Brain pericyte (primary cell): ENCODE data around the gene MAGEB10.
"Not testable (repeated sequence)": the region's sequence is repeated elsewhere in the genome, so short reads cannot be mapped to it uniquely, and the experiment has no call there.

ENCODE experiments used
- DNase-seq: peaks from one replicate; pipeline ENCODE4 v3.0.0-alpha.2; 2012; ENCODE audit warnings: low read depth, low spot score

MAGEB10 gene, protein sequence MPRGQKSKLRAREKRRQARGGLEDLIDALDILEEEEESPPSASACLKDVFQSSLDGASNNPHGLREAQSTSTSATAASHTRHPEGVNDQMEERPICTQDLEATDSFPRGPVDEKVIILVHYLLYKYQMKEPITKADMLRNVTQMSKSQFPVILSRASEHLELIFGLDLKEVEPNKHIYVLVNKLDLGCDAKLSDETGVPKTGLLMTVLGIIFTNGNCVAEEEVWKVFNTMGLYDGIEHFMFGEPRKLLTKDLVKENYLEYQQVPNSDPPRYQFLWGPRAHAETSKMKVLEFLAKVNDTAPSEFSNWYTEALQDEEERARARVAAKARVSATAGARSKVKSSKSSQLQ

GRCh38 chrX:27807690-27808089 is at the start of gene MAGEB10:
MAGEB10 (plus strand) TSS chrX:27807990; CDS start chrX:27821307, 13,317 bp downstream.
- DNase-seq: no peak

GRCh38 chrX:27765718-27766117 is 42.1 kb upstream of the MAGEB10 start:
- DNase-seq: no peak

GRCh38 chrX:27767387-27767786 is 40.4 kb upstream of the MAGEB10 start:
- DNase-seq: no peak

- no peak for DNase-seq
Observed at GRCh38 chrX:27775984-27776383, 31.8 kb upstream of the MAGEB10 start.

GRCh38 chrX:27796640-27797257 is 11.0 kb upstream of the MAGEB10 start:
- DNase-seq: no peak

DNA sequence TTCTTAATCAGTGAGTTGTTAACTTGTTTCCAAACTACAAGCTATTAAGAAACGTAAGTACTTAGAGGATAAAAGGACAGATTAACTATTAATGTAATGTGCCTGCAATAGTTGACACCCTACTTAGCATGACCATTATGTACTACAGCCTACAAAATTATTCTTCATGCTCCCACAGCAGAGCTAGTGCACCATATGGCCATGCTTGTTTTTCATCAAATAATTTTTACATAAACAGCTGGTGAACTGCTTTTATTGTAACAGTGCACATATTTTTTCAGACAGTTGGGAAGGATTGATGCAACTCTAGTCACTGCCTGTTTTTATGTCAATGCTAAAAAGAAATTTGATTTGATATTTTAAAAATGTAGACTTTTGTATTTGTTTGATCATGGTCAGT is 10.2 kb upstream of the MAGEB10 start:
- DNase-seq: no peak

- no peak for DNase-seq
Observed at GRCh38 chrX:27808226-27808625, 436 bp downstream of the MAGEB10 start.

DNA sequence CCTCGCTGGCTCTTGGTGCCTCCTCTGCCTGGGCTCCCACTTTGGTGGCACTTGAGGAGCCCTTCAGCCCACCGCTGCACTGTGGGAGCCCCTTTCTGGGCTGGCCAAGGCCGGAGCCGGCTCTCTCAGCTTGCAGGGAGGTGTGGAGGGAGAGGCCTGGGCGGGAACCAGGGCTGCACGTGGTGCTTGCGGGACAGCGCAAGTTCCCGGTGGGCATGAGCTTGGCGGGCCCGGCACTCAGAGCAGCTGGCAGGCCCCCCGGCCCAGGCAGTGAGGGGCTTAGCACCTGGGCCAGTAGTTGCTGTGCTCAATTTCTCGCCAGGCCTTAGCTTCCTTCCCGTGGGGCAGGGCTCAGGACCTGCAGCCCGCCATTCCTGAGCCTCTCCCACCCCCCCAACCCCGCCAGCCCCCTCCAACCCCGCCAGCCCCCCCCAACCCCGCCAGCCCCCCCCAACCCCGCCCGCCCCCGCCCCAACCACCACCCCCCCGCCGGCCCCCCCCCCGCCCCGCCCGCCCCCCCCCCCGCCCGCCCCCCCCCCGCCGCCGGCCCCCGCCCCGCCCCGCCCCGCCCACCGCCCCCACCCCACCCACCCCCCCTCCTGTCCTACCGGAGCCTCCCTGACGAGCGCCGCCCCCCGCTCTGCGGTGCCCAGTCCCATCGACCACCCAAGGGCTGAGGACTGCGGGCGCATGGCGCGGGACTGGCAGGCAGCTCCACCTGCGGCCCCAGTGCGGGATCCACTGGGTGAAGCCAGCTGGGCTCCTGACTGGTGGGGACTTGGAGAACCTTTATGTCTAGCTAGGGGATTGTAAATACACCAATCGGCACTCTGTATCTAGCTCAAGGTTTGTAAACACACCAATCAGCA is 1.4 kb downstream of the MAGEB10 start:
- DNase-seq: not testable (repeated sequence)

DNA sequence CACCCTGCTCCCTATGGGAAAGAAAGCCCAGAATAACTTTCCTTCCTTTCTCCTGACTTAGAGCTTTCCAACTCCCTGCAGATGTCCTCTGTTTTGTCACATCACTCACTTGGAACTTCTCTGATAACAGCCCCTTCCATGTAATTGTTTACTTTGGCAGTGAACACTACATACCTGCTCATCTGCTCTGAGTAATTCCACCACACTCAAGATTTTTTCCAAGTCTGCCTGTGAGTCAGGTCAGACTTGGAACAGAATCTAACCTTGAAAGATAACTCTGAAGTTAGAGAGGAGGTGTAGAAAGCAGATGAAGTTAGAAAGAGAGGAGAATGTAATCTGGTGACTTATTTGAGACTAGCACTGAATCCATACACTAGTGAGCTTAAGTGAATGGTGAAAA is 7.4 kb downstream of the MAGEB10 start:
- no peak for DNase-seq

DNA sequence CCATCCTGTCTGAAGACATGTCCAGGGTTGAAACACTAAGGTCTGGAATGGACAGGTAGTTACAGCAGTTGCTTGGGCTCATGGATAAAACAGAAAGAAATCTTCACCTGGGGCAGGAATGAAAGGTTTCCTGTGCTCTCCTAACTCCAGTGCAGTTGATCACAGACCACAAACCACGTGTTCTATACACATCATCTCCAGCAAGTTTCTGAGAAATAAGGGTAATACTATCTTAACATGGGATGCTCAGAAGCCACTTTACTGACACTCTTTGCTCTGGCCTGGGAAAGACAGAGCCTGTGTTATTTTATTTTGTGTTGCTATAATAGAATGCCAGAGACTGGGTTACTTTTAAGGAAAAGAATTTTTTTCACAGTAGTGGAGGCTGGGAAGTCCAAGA is 16.0 kb downstream of the MAGEB10 start:
- no peak for DNase-seq

- DNase-seq: no peak
Observed at GRCh38 chrX:27838185-27838584, 30.4 kb downstream of the MAGEB10 start.

- no peak for DNase-seq
Observed at GRCh38 chrX:27840881-27841280, 33.1 kb downstream of the MAGEB10 start.

GRCh38 chrX:27842859-27843258 is 35.1 kb downstream of the MAGEB10 start:
- no peak for DNase-seq

- no peak for DNase-seq
Observed at GRCh38 chrX:27860337-27860736, 52.5 kb downstream of the MAGEB10 start.

GRCh38 chrX:27863809-27864208 is 56.0 kb downstream of the MAGEB10 start:
- no peak for DNase-seq
